Astrocyte of the spinal cord (primary cell): ENCODE results near the gene BPIFB4.
"Not testable (repeated sequence)": the region's sequence is repeated elsewhere in the genome, so short reads cannot be mapped to it uniquely, and the experiment has no call there.

Experiments used
- DNase-seq: peaks from one replicate; pipeline ENCODE4 v3.0.0; 2011; ENCODE audit warnings: low read depth, low spot score
- H3K4me3 ChIP-seq: 2 replicates; pipeline ENCODE4 v1.5.1; 2011; ENCODE audit warnings: low read depth, mild to moderate bottlenecking, low read length, moderate library complexity
- CTCF ChIP-seq: IDR thresholded peaks from 2 replicates; pipeline ENCODE4 v1.5.1; 2012; ENCODE audit warnings: low read depth, mild to moderate bottlenecking, low read length, inconsistent platforms
- in situ Hi-C: cut with HindIII; loops from 2 replicates; pipeline ENCODE4 v1.10.0; 2017; ENCODE audit warnings: low sequenced_read_pairs

Gene BPIFB4

GRCh38 chr20:33110147-33110825 is 30.8 kb downstream of the BPIFB4 start:
- in situ Hi-C loops, result no loop called here
- no peak overlapping the region for H3K4me3 ChIP-seq
- no peak for DNase-seq
- no peak for TF ChIP-seq CTCF

GRCh38 chr20:33111306-33111705 is 31.9 kb downstream of the BPIFB4 start:
- in situ Hi-C loops, result no loop called here

GRCh38 chr20:33112547-33113386 is 33.3 kb downstream of the BPIFB4 start:
- H3K4me3 ChIP-seq, result no peak overlapping the region
- in situ Hi-C loops, result no loop called here
- no peak for DNase-seq
- TF ChIP-seq CTCF, result no peak

More at GRCh38 chr20:33111306-33111705, 31.9 kb downstream of the BPIFB4 start:
- no peak for TF ChIP-seq CTCF
- no peak for DNase-seq
- no peak overlapping the region for H3K4me3 ChIP-seq

GRCh38 chr20:33113387-33113908 is 34.0 kb downstream of the BPIFB4 start:
- no peak overlapping the region for H3K4me3 ChIP-seq
- no peak for TF ChIP-seq CTCF
- DNase-seq, result no peak
- in situ Hi-C loops, result no loop called here

- H3K4me3 ChIP-seq, DNase-seq, in situ Hi-C loops: not testable (repeated sequence)
These were observed 36.1 kb downstream of the BPIFB4 start for GRCh38 chr20:33115501-33115900.

GRCh38 chr20:33119725-33120720 is 40.6 kb downstream of the BPIFB4 start:
- DNase-seq, result no peak
- no peak overlapping the region for H3K4me3 ChIP-seq
- no peak for TF ChIP-seq CTCF
- in situ Hi-C loops, result no loop called here
